Right ventricle myocardium inferior (tissue), 1 donor: ENCODE measurements around the gene CSF3R. TPM values are rescaled to one million over a fixed set of nuclear protein-coding genes. Genes with fewer than 3 reads are reported as not detected.

Experiments
- ATAC-seq: fragments of 200-7000 bp; cut with Tn5 transposase; one replicate; pipeline ENCODE4 v1.9.1; 2020; ENCODE audit warnings: mild to moderate bottlenecking, moderate library complexity
- DNase-seq: peaks from one replicate; pipeline ENCODE4 v3.0.0; 2021; ENCODE audit errors: missing footprints
- intact Hi-C: fragments of 100-400 bp; cut with DNase I; formaldehyde crosslinking; loops from one replicate; pipeline ENCODE4 v1.11.0; 2022
- long read RNA-seq: library from polyadenylated mRNA; unstranded; transcript quantifications from one replicate; pipeline ENCODE4 v2.0.0, GENCODE V29; 2021
- total RNA-seq: library from RNA; stranded (reverse); fragmentation: NEBNext Ultra II Directional; extraction: Animal tissue kit (Norgen Biotek cat#: 25700); gene quantifications from one replicate; pipeline ENCODE4 v1.2.1, GENCODE V29; 2021
- donor health status: DM: no; HTN: yes; CAD: no; lungs with severe emphysema.

CSF3R gene
- total RNA-seq: 5.8 TPM
- long read RNA-seq, partial matches to known transcripts: 1 of 1 reads
- long read RNA-seq, other reads (novel, unspliced or antisense): 0 of 1 reads

- ATAC-seq (peak; percentile 26), DNase-seq (peak; percentile 84)
- intact Hi-C loops: no loop called here
Measured at GRCh38 chr1:36482724-36483388, at the start of gene CSF3R. Gene CSF3R, minus strand, starts transcription at chr1:36482913. Its CDS starts 3,417 bp downstream, at chr1:36479496.

- DNase-seq (no peak), ATAC-seq (no peak)
- intact Hi-C loops: no loop called here
Measured at GRCh38 chr1:36531833-36532232, 49.1 kb upstream of the CSF3R start.

- ATAC-seq (no peak), DNase-seq (no peak)
- intact Hi-C loops: no loop called here
Measured at GRCh38 chr1:36530791-36531190, 48.1 kb upstream of the CSF3R start.

- DNase-seq (no peak), ATAC-seq (no peak)
- intact Hi-C loops: no loop called here
Measured at GRCh38 chr1:36530261-36530660, 47.5 kb upstream of the CSF3R start.

- no peak for ATAC-seq
- no peak for DNase-seq
- intact Hi-C loops: no loop called here
Measured at GRCh38 chr1:36529769-36530260, 47.1 kb upstream of the CSF3R start.

- DNase-seq (no peak), ATAC-seq (no peak)
- intact Hi-C loops: no loop called here
Measured at GRCh38 chr1:36528361-36529349, 45.9 kb upstream of the CSF3R start.

- ATAC-seq (no peak), DNase-seq (no peak)
- intact Hi-C loops: no loop called here
Measured at GRCh38 chr1:36525166-36525565, 42.5 kb upstream of the CSF3R start.

- intact Hi-C loops: no loop called here
- DNase-seq: no peak
- ATAC-seq: no peak
Measured at GRCh38 chr1:36524359-36525062, 41.8 kb upstream of the CSF3R start.

GRCh38 chr1:36523850-36524249, 41.1 kb upstream of the CSF3R start:
- ATAC-seq (no peak), DNase-seq (no peak)
- intact Hi-C loops: no loop called here

GRCh38 chr1:36523230-36523495, 40.5 kb upstream of the CSF3R start:
- no peak for ATAC-seq
- DNase-seq: no peak
- intact Hi-C loops: no loop called here

GRCh38 chr1:36522461-36523229, 39.9 kb upstream of the CSF3R start:
- intact Hi-C loops: no loop called here
- DNase-seq: no peak
- ATAC-seq: no peak

- intact Hi-C loops: no loop called here
- ATAC-seq (no peak), DNase-seq (no peak)
Measured at GRCh38 chr1:36522021-36522420, 39.3 kb upstream of the CSF3R start.

- no peak for DNase-seq
- ATAC-seq: no peak
- intact Hi-C loops: no loop called here
Measured at GRCh38 chr1:36520771-36521420, 38.2 kb upstream of the CSF3R start.

- no peak for DNase-seq
- intact Hi-C loops: no loop called here
- ATAC-seq: no peak
Measured at GRCh38 chr1:36520056-36520455, 37.3 kb upstream of the CSF3R start.

GRCh38 chr1:36517011-36517771, 34.5 kb upstream of the CSF3R start:
- intact Hi-C loops: no loop called here
- DNase-seq (no peak), ATAC-seq (no peak)

GRCh38 chr1:36516372-36517010, 33.8 kb upstream of the CSF3R start:
- peak; percentile 52 for ATAC-seq
- intact Hi-C loops: no loop called here
- DNase-seq: peak; percentile 89
